HG02840 (cell line): ENCODE data around the gene NOA1.
"Not testable (repeated sequence)": the region's sequence is repeated elsewhere in the genome, so short reads cannot be mapped to it uniquely, and the experiment has no call there.

Source experiments
- ATAC-seq: cut with Tn5 transposase; IDR thresholded peaks from one replicate; pipeline ENCODE4 v1.9.1; 2021; ENCODE audit warnings: mild to moderate bottlenecking, moderate library complexity, moderate number of reproducible peaks; ENCODE audit not compliant: unreplicated experiment, low FRiP score

Gene NOA1

GRCh38 chr4:56959100-56959499 is 18.3 kb downstream of the NOA1 start:
- no peak for ATAC-seq

GRCh38 chr4:56958111-56958517 is 19.3 kb downstream of the NOA1 start:
- no peak for ATAC-seq

GRCh38 chr4:56953680-56954520 is 23.5 kb downstream of the NOA1 start:
- no peak for ATAC-seq

- ATAC-seq, result no peak
Measured at GRCh38 chr4:56941403-56941802, 36.0 kb downstream of the NOA1 start.

- ATAC-seq, result no peak
Measured at GRCh38 chr4:56940971-56941370, 36.4 kb downstream of the NOA1 start.

- no peak for ATAC-seq
Measured at GRCh38 chr4:56940403-56940802, 37.0 kb downstream of the NOA1 start.

GRCh38 chr4:56939826-56940225 is 37.6 kb downstream of the NOA1 start:
- not testable (repeated sequence) for ATAC-seq

GRCh38 chr4:56937262-56937661 is 40.1 kb downstream of the NOA1 start:
- ATAC-seq, result no peak

- no peak for ATAC-seq
Measured at GRCh38 chr4:56931924-56932323, 45.5 kb downstream of the NOA1 start.

GRCh38 chr4:56930638-56931037 is 46.8 kb downstream of the NOA1 start:
- ATAC-seq, result no peak

- no peak for ATAC-seq
Measured at GRCh38 chr4:56927196-56927595, 50.2 kb downstream of the NOA1 start.

GRCh38 chr4:56914977-56915376 is 62.4 kb downstream of the NOA1 start:
- ATAC-seq, result not testable (repeated sequence)

GRCh38 chr4:56914336-56914735 is 63.1 kb downstream of the NOA1 start:
- ATAC-seq, result no peak
